Activated CD8-positive, alpha-beta T cell treated with anti-CD3 and anti-CD28 coated beads for 36 hours (primary cell): ENCODE measurements around the gene ARSB. TPM values are rescaled to one million over a fixed set of nuclear protein-coding genes. Genes with fewer than 3 reads are reported as not detected.
A peak's percentile ranks its signal among the peaks of the same experiment; 100 is the strongest.
"Not testable (repeated sequence)": the region's sequence is repeated elsewhere in the genome, so short reads cannot be mapped to it uniquely, and the experiment has no call there.

Experiments used
- ATAC-seq: fragments of 200-7000 bp; cut with Tn5 transposase; one replicate; pipeline ENCODE4 v1.10.0; 2021; ENCODE audit warnings: mild to moderate bottlenecking, moderate library complexity
- CTCF ChIA-PET: fragments of 350-600 bp; sonication (Branson Sonifier 250); formaldehyde crosslinking; loops from one replicate; lab custom pipeline; 2021; ENCODE audit warnings: antibody characterized with exemption; lab: Charles Lee
- POLR2A ChIA-PET: fragments of 350-600 bp; sonication (Branson Sonifier 250); formaldehyde crosslinking; loops from one replicate; lab custom pipeline; 2021; ENCODE audit warnings: antibody characterized with exemption; lab: Charles Lee
- DNase-seq: peaks from one replicate; pipeline ENCODE4 v3.0.0-alpha.2; 2020
- H3K27ac Mint-ChIP-seq: one replicate; pipeline ENCODE4 v1.8.0; 2021; ENCODE audit warnings: mild to moderate bottlenecking, mixed read lengths
- H3K27me3 Mint-ChIP-seq: one replicate; pipeline ENCODE4 v1.8.0; 2021; ENCODE audit warnings: mixed read lengths
- H3K36me3 Mint-ChIP-seq: one replicate; pipeline ENCODE4 v1.8.0; 2021; ENCODE audit warnings: low read depth, mixed read lengths
- H3K4me1 Mint-ChIP-seq: one replicate; pipeline ENCODE4 v1.8.0; 2021; ENCODE audit warnings: low read depth, mixed read lengths
- H3K4me3 Mint-ChIP-seq: one replicate; pipeline ENCODE4 v1.8.0; 2021; ENCODE audit warnings: mild to moderate bottlenecking, moderate library complexity, mixed read lengths
- H3K9me3 Mint-ChIP-seq: one replicate; pipeline ENCODE4 v1.8.0; 2021; ENCODE audit warnings: mixed read lengths
- intact Hi-C: fragments of 100-400 bp; cut with micrococcal nuclease; formaldehyde crosslinking; loops from one replicate; pipeline ENCODE4 v1.10.0; 2022
- total RNA-seq, 2 experiments: library from RNA; stranded (reverse); gene quantifications; one replicate each; pipeline ENCODE4 v1.2.3, GENCODE V29; 2021
- TF ChIP-seq, protein P1 (sequence below): fragments of 200-600 bp; IDR thresholded peaks from one replicate; pipeline ENCODE4 v1.8.0; 2022; ENCODE audit warnings: antibody characterized with exemption, mild to moderate bottlenecking

ARSB gene
- total RNA-seq, 2 experiments from 2014 or later, result 8.8 to 9.1 TPM

DNA sequence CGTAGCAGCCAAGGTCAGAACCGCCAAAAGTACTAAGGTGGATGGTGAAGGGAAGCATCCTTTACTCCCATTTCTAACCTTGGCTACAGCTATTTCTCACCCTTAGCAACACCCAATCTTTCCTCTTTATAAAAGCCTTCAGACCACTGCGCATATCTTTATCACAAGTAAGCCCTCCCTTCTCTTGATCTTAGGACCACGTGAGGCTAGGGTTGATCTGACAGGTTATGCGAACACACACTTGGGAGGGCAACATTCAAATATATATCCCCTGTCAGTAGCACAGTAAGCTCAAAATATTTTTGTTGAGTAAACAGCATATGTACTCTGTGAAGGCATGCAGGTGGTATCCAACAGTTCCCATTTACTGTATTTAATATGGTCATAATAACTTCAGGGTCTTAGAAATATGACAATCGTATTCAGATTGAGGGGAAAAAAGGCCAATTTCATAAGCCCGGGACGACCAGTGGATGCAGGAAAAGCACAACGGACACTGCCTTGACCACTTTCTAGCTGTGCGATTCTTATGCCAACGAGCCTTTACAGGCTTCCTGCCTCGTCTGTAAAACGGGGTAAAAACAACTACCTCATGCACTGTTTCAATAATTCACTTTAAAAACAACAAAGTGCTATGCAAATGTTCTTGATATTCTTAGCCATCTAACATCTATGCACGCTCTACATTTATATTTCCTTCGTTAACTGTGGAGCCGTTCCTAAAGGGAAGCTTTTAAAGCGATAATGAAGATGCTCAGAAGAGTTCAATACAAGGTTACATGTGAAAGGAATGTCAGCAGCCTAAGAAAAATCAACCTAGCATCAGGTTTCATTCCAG is 1.3 kb downstream of the ARSB start:
- DNase-seq, result no peak
- no peak for ATAC-seq
- Mint-ChIP-seq H3K9me3 (no peaks in the 10 kb centered on the region), H3K27ac (peak overlapping the region; percentile 92), H3K4me3 (peak overlapping the region; percentile 85), H3K36me3 (no peaks in the 10 kb centered on the region), H3K27me3 (no peaks in the 10 kb centered on the region), H3K4me1 (peaks cover 53% of the 10 kb centered on the region)
- intact Hi-C loops, result no loop called here
- TF ChIP-seq, protein P1, sequence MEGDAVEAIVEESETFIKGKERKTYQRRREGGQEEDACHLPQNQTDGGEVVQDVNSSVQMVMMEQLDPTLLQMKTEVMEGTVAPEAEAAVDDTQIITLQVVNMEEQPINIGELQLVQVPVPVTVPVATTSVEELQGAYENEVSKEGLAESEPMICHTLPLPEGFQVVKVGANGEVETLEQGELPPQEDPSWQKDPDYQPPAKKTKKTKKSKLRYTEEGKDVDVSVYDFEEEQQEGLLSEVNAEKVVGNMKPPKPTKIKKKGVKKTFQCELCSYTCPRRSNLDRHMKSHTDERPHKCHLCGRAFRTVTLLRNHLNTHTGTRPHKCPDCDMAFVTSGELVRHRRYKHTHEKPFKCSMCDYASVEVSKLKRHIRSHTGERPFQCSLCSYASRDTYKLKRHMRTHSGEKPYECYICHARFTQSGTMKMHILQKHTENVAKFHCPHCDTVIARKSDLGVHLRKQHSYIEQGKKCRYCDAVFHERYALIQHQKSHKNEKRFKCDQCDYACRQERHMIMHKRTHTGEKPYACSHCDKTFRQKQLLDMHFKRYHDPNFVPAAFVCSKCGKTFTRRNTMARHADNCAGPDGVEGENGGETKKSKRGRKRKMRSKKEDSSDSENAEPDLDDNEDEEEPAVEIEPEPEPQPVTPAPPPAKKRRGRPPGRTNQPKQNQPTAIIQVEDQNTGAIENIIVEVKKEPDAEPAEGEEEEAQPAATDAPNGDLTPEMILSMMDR, result no peak
- ChIA-PET POLR2A (interaction anchor here (0.8 to 3.2 kb wide), 8 partner anchors 8 to 623 kb away, joined by 3 to 16 read pairs (median 3); partner anchors contain the start of genes JMY and SCAMP1), CTCF (interaction anchor here (1.0 to 6.6 kb wide), 8 partner anchors 8 to 251 kb away, joined by 3 to 57 read pairs (median 3); no protein-coding TSS in a partner anchor)

DNA sequence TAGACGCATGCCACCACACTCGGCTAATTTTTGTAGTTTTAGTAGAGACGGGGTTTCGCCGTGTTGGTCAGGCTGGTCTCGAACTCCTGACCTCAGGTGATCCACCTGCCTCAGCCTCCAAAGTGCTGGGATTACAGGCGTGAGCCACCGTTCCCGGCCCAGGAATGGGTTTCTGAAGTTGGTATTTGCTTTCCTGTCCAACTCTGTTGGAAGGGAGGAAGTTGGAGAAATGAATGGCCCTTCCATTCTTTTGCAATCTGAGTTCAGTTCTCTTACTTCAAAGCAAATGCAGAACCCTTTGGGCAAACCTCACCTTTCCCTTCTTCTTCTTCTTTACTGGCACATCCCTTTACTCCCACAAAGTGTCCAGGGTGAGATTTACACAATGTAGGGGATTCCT is 1.9 kb downstream of the ARSB start:
- peak overlapping the region; percentile 85 for H3K4me3 Mint-ChIP-seq
- DNase-seq, H3K9me3 Mint-ChIP-seq, ATAC-seq, H3K27me3 Mint-ChIP-seq, intact Hi-C loops, H3K27ac Mint-ChIP-seq, H3K36me3 Mint-ChIP-seq: not testable (repeated sequence)
- POLR2A ChIA-PET, result interaction anchor here (1.4 to 3.2 kb wide), 3 partner anchors 12 to 623 kb away, joined by 3 to 16 read pairs (median 4); partner anchors contain the start of gene SCAMP1
- peaks cover 50% of the 10 kb centered on the region for H3K4me1 Mint-ChIP-seq
- CTCF ChIA-PET, result interaction anchor here (0.8 to 6.6 kb wide), 5 partner anchors 10 to 150 kb away, joined by 3 to 57 read pairs (median 4); no protein-coding TSS in a partner anchor

DNA sequence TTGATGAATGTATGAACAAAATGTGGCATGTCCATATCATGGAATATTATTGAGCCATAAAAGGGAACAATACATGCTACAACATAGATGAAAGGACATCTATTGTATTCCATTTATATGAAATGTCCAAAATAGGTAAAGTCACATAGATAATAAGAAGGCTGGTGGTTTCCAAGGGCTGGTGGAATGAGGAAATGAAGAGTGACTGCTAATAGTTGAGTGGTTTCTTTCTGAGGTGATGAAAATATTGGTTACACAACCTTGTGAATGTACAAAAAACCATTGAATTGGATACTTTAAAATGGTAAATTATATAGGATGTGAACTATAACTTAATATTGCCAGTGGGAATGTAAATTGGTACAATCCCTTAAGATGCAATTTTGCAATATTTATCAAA is 5.2 kb downstream of the ARSB start:
- Mint-ChIP-seq H3K4me3 (no peak overlapping the region), H3K36me3 (no peaks in the 10 kb centered on the region), H3K4me1 (peaks cover 42% of the 10 kb centered on the region), H3K27me3 (no peaks in the 10 kb centered on the region), H3K27ac (no peak overlapping the region), H3K9me3 (no peaks in the 10 kb centered on the region)
- ATAC-seq (no peak), DNase-seq (no peak)
- ChIA-PET CTCF (interaction anchor here (0.7 to 1.1 kb wide), 3 partner anchors 40 to 153 kb away, joined by 3 to 7 read pairs (median 3); no protein-coding TSS in a partner anchor), POLR2A (interaction anchor here (1.0 kb wide), 1 partner anchor 9 kb away, joined by 3 read pairs; no protein-coding TSS in a partner anchor)
- TF ChIP-seq, protein P1, result no peak
- intact Hi-C loops, result loop anchor here (10.0 kb wide), 1 partner anchor 95 kb away; no protein-coding TSS in a partner anchor

DNA sequence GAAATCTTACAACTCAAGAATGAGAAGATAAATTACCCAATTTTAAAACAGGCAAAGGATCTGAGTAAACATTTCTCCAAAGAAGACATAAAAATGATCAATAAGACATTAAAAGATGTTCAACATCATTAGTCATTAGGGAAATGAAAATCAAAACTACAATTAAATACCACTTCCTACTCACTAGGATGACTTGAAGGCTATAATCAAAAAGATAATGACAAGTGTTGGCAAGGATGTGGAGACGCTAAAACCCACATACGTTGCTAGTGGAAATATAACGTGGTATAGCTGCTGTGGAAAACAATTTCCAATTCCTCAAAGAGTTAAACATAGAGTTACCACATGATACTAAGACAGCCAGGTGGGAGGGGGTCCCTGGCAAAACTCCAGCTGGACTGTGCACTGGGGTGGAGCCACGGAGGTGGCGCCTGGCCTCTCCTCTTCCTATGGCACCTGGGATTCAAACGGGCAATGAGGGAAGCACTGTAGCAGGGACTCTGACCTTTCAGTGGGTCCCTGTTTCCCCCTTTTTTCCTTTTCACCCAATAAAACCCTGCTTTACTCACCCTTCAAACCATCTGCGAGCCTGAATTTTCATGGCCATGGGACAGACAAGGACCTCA is 5.9 kb downstream of the ARSB start:
- Mint-ChIP-seq H3K4me3 (no peak overlapping the region), H3K4me1 (peaks cover 42% of the 10 kb centered on the region), H3K9me3 (no peaks in the 10 kb centered on the region), H3K36me3 (no peaks in the 10 kb centered on the region), H3K27me3 (no peaks in the 10 kb centered on the region), H3K27ac (peak overlapping the region; percentile 8)
- peak; percentile 36 for ATAC-seq
- POLR2A ChIA-PET, result no interaction called here
- TF ChIP-seq, protein P1, result no peak
- intact Hi-C loops, result loop anchor here (10.0 kb wide), 1 partner anchor 94 kb away; no protein-coding TSS in a partner anchor
- peak; percentile 38 for DNase-seq
- CTCF ChIA-PET, result no interaction called here

DNA sequence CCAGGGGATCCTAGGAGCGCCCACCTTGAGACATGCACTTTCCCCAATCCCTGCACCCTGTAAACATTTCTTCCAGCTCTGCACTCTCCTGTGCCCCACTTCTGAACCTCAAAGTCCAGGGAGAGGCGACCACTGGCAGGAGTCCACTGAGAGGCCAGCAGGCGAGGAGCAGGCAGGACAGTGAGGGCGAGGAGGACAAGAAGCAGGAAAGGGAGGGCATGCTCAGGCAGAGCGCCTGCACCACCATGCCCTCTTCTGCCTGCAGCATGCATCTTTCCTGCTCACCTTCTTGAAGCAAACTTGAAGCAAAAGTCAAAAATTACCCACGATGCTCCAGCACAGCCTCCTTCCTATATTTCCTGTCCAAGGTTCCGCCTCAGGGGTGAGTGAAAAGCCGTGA is 10.1 kb downstream of the ARSB start:
- H3K9me3 Mint-ChIP-seq, result no peaks in the 10 kb centered on the region

More for the DNA sequence above, 10.1 kb downstream of the ARSB start:
- ChIA-PET POLR2A (interaction anchor here (0.9 kb wide), 1 partner anchor 9 kb away, joined by 3 read pairs; no protein-coding TSS in a partner anchor), CTCF (interaction anchor here (0.8 kb wide), 1 partner anchor 9 kb away, joined by 3 read pairs; no protein-coding TSS in a partner anchor)
- intact Hi-C loops, result loop anchor here (10.0 kb wide), 1 partner anchor 90 kb away; no protein-coding TSS in a partner anchor
- ATAC-seq (no peak), DNase-seq (no peak)
- no peak overlapping the region for H3K27ac Mint-ChIP-seq
- no peak overlapping the region for H3K4me3 Mint-ChIP-seq
- no peaks in the 10 kb centered on the region for H3K27me3 Mint-ChIP-seq
- H3K4me1 Mint-ChIP-seq, result peaks cover 18% of the 10 kb centered on the region
- no peaks in the 10 kb centered on the region for H3K36me3 Mint-ChIP-seq
- TF ChIP-seq, protein P1, result no peak
